Middle frontal gyrus (tissue), 1 donor: ENCODE results near the gene CCDC144A.
"Not testable (repeated sequence)": the region's sequence is repeated elsewhere in the genome, so short reads cannot be mapped to it uniquely, and the experiment has no call there.

Source experiments
- DNase-seq: peaks from one replicate; pipeline ENCODE4 v3.0.0-alpha.2; 2015; ENCODE audit warnings: low spot score; ENCODE audit errors: extremely low spot score

Gene CCDC144A

DNA sequence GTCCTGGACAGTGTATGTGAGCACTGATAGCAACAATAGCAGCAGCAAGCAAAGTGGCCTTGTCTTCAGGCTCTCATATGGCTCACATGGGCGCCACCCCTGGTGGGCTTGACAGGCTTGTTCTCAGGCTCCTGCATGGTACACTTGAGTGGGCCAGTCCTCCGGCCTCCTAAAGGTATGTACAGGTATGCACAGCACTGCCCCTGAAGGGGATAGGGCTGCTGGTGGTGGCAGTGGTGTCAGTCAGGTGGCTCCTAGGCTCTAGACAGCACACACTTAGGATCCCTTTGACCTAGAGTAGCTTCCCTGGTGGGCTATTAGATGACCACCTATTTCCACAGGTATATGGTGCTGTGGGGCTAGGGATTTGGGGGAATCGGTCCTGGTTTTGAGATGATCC is 67.5 kb downstream of the CCDC144A start:
- DNase-seq, result not testable (repeated sequence)

DNA sequence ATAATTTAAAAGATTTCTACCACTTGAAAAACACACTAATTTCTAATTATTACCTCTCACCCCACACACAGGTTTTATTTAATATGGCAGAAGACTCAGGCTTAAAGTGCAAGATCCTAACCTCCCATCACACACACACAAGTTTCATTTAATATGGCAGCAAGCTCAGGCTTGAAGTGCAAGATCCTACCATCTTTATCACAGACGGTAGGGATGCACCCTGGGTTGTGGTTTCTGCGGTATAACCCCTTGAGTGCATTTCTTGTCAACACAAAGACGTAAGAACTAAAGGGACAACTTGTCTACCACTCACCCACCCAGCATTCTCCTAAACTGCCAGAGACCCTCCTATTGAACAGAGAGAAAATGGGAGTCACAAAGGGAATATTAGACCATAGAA is 68.1 kb downstream of the CCDC144A start:
- not testable (repeated sequence) for DNase-seq

DNA sequence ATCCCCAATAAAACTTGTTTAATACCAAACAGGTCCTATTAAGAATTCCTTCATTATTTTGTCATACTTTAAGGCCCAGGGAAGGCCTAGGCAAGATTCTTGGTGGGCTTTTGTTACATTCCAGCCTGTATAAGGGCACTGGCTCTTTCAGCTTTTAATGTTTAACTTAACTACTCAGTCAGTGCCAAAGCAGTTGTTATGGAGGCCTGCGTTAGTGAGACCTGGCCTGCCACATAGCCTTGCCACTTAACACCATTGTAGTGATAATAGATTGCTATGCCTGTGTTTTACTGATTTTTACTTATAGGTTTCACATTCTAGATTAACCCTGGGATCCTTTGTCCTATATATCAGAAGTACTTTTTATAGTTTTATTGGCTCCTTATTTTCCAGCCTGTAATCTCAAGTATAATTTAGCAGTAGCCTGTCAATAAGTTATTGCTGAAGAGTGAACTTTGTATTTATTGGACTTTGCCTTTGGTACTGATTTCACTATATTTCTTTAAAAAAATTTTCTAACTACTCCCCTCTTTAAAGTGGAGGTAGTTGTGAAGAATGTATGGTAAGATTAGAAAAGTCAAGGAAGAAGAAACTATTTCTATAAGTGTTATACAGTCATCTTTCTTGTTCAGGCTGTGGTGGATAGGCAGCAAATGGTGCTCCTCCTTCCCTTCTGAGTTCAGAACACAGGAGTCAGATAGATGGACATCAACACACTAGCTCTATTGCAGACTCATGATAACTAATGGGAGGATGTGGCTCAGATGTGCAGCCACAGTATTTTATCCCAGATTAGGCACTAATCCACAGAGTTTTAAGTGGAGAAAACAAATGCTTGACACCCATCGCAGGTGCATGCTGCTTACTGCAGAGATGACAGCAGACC is 78.5 kb downstream of the CCDC144A start:
- DNase-seq, result not testable (repeated sequence)

DNA sequence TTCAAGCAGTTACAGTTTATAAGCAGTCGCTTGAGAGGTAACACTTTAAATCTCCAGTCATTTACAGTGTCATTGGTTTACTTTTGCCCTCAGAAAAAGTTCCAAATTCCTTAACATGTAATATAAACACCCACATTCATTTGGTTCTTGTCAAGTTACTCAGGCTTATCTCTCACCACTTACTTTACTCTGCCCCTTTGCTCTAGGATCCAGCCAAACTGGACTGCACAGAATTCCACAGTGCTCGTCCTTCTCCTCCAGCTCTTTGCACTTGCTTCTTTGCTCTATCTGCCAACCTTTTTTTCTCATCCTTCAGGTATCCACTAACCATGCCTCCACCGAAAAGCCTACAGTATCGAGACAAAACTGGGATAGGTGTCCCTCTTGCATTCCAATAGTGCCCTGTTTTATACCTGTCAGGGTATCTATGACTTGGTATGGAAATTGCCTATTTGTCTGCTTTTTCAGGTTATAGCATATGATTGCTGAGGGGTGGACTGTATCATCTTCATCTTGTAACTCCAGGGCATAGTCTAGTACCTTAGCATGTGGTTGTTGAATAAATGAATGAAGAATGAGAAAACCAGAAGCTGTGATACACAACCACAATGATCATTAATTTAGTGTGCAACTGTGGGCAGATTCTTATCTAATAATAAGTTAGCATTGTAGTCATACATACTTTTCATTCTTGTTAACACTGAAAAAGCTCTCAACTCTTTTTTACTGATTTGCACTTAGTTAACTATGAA is 82.5 kb downstream of the CCDC144A start:
- not testable (repeated sequence) for DNase-seq

DNA sequence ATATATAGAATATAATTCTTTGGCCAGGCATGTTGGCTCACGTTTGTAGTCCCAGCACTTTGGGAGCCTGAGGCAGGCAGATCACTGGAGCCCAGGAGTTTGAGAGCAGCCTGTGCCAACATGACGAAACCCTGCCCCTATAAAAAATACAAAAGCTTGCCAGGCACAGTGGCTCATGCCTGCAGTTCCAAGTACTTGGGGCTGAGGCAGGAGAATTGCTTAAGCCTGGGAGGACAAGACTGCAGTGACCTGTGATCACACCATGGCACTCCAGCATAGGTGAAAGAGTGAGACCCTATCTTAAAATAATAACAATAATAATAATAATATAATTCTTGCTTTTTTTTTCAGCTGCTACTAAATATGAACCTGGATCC is 83.1 kb downstream of the CCDC144A start:
- DNase-seq, result not testable (repeated sequence)

DNA sequence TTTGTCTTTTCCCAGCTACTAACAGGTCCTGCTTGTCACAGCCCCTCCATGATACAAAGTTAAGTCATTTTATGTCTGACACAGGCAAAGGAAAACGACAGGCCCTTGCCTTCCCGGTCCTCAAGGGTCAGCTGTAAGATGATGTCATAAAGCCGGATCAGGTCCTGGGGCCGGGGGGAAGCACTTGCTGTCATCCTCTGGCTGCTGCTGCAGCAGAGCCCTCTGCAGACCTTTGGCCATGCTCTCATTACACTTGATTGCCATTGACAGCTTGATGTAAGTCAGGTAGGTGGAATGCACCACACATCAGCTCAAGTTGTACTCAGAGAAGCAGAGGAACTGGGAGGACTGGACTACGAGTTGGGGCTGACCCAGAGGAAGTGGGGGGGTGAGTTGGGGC is 97.8 kb downstream of the CCDC144A start:
- DNase-seq, result not testable (repeated sequence)

DNA sequence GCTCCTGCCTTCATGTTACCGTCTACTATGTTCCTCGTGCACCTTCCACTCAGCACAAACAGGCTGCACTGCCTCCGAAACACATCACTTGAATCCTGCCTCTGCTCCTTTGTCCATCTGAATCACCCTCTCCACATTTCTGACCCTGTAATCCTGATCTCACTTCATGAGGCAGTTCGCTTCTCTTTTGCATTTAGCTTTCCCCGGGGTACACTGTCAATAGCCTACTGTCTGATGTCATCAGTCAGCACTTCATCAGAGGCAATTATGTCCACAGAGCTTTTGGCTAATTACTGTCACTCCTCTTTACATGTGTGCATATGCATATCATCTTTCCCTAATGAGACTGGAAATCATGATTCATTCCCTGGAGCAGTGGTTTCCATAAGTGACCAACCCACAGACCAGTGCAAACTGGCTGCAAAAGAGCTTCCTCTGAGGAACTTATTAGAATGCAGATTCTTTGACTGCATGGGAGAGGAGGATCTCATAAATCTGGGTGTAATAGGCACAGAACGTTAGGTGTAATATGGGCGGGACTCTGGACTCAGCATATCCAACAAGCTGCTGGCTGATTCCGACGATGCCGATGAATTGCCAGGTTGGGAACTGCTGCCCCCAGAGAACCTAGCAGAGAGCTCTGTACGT is 99.0 kb downstream of the CCDC144A start:
- not testable (repeated sequence) for DNase-seq

DNA sequence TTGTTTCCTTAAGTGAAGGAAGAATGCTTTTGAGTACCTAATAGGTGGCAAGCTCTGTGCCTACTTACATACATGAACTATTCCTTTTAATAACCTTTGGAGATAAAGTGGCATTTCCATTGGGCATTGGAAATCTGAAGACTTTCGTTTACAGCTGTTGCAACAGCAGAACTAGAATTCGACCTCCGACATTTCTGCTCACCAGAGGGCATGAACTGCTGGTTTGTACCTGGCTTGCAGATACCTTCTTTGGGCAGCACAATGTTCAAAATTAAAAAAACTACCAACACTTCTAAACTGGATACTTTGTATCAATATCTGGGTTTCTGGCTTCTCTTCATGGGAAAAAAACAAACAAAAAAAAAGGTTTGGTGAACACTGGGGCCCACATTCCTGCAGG is 99.6 kb downstream of the CCDC144A start:
- not testable (repeated sequence) for DNase-seq

DNA sequence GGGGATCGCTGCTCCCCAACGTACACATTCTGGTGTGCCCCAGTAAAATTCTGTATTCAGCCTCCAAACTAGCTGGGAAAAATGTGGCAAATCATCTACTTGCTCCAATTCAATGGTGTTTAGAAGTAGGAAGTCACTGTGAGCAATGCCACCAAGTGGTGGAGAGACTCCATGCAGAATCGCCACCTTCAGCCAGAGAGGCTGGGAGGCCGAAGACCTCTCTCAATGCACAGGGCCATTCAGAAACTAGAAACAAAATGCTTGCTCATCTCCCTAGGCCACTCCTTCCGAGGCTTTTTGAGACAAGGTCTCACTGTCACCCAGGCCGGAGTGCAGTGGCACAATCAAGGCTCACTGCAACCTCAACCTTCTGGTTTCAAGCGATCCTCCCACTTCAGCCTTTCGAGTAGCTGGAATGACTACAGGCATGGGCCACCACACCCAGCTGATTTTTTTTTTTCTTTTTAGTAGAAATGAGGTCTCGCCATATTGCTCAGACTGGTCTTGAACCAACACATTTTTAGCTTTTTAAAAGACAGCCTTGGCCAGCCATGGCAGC is 100.4 kb downstream of the CCDC144A start:
- DNase-seq, result not testable (repeated sequence)

DNA sequence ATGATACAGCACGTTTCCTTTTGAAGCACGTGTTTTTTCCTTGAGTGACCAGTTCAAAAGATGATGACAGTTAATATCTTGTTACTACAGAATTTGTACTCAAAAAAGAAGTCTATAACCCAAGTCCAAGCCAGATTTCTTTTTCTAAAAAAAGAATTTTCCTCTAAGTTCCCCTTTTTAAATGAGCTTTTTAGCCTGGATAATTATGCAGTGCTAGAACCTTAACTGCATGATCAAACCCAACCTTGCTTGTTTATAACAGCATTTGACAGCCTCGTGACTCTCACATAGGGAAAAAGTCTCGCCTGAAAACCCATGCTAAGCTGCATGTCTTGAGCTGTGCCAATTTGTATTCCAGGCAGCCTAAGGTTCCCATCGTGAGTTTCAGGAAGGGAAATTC is 104.2 kb downstream of the CCDC144A start:
- DNase-seq, result not testable (repeated sequence)

DNA sequence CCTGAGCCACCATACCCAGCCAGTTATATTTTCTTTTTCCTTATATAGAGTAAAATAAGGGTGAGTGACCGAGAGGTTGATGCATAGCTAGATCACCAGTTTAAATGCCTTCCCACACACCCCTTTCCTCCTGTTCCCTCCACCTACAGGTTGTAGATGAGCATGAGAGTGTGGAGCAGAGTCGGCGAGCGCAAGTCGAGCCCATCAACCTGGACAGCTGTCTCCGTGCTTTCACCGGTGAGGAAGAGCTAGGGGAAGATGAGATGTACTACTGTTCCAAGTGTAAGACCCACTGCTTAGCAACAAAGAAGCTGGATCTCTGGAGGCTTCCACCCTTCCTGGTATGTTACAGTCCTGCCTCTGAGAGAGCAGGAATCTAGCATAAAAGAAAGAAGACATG is 105.9 kb downstream of the CCDC144A start:
- DNase-seq, result not testable (repeated sequence)

DNA sequence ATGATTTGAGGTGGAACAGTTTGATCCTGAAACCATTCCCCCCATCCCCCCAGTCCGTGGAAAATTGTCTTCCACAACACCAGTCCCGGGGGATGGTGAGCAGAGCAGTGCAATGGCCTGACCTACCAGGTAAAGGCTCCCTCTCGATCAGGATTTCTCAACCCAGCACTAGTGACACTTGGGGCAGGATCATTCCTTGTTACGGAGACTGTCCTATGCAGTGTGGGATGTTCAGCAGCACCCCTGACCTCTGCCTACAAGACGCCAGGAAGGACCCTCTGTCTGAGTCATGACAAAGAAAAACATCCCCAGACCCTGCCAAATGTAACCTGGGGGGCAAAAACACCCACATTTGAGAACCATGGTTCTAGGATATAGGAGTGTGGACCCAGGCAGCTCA is 114.8 kb downstream of the CCDC144A start:
- DNase-seq, result not testable (repeated sequence)

DNA sequence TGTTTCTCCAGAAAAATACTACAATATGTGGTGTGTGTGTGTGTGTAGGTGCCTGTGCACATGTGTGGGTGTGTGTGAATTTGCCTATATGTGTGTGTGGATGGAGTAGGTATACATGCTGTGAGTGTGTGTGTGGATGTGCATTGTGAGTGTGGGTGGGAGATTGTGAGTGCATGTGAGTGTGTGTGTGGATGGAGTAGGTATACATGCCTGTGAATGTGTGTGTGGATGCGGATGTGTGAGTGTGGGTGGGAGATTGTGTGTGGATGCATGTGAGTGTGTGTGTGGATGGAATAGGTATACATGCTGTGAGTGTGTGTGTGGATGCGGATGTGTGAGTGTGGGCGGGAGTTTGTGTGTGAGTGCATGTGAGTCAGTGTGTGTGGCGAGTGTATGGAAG is 116.6 kb downstream of the CCDC144A start:
- not testable (repeated sequence) for DNase-seq

DNA sequence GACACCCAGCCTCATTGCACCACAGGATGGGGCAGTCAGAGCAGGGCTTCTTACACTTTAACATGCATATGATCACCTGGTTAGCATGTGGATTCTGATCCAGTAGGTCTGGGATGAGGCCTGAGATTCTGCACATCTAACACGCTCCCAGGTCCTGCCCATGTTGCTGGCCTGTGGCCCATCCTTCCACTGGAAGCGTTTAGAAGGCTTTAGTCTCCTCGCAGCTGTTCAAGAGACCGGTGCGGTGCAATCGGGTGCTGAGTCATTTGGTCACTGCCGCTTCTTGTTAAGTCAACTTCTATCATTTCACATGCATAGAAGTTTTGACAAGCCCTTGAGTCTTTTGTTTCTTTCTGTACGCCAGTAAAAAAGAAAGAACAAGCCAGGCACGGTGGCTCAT is 117.6 kb downstream of the CCDC144A start:
- DNase-seq, result not testable (repeated sequence)

DNA sequence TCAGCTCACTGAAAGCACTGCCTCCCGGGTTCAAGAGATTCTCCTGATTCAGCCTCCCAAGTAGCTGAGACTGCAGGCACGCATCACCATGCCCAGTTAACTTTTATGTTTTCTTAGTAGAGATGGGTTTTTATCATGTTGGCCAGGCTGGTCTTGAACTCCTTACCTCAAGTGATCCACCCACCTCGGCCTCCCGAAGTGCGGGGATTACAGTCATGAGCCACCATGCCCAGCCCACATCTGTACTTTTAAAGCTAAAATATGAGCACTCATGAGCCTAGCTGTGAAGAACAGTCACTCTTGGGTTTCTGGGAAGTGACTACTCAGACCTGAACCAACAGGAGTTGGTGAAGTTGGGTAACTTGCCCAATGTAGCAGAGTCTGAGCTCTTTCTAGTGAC is 120.2 kb downstream of the CCDC144A start:
- DNase-seq, result not testable (repeated sequence)

DNA sequence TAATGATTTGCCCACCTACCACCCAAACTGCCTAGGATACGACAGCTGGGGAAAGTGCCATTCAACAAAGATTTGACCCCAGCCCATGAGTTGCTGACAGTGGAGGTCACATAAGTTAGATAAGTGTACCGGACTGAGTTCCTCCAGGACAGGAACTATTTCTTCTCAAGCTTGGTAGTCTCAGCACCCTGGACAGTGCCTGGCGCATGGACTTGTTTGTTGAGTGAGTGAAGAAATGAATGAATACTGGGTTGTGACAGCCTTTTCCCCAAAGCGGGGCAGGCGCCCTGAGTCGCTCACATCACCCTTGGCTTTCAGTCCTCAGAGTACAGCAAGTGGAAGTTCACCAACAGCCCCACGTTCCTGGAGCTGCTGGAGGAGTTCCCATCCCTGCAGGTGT is 122.1 kb downstream of the CCDC144A start:
- not testable (repeated sequence) for DNase-seq

DNA sequence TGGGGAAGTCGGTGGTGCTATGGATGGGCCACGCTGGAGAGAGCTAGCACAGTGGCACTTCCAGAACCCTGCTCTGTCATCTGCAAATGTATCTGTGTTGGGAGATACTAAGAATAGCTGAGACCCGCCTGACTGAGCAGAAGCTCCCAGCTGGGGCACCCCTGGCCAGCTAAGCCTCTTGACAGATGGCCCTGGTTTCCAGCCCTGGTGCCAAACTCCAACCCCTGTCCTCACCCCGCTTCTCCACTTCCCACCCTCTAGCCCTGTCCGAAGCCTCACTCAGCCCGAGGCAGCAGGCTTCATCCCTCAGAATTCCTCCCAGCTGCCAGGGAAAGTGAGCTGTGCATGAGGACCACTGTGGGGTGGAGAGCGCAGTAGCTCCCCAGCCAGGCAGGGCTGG is 124.4 kb downstream of the CCDC144A start:
- DNase-seq, result no peak

DNA sequence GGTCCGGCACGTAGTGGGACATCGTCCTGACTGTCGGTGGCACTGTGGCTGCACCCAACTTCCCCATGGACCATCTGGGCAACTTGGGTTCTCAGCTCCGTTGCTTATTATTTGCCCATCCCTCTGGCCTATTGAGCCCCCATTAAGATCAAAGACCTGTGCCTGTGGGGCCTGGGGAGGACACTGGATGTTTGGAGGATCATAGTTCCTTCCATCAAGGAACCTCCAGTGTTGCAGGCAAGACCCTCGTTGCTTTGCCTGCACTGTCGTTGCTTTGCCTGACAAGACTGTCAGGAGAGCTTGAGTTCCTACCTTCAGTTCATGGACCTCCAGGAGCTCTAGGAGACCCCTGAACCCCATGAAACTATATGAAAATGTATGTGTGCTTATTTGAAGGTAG is 127.2 kb downstream of the CCDC144A start:
- DNase-seq, result no peak

DNA sequence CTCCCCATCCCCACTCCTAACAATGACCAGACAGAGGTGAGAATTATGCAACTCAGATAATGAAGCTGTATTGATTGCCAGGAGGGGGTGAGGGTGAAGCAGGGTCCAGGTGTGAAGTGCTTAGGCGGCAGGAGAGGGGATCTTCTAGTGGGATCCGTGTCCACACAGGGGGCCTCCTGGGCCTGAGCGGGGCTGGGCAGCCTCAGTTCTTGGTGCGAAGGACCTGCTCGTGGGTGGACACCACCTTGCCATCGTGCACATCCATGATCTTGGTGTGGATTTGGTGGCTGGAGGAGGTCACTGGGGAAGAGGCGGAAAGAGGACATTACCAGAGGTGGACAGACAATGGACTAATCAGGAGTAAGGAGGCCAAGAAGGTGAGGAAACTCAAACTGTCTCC is 127.9 kb downstream of the CCDC144A start:
- not testable (repeated sequence) for DNase-seq

DNA sequence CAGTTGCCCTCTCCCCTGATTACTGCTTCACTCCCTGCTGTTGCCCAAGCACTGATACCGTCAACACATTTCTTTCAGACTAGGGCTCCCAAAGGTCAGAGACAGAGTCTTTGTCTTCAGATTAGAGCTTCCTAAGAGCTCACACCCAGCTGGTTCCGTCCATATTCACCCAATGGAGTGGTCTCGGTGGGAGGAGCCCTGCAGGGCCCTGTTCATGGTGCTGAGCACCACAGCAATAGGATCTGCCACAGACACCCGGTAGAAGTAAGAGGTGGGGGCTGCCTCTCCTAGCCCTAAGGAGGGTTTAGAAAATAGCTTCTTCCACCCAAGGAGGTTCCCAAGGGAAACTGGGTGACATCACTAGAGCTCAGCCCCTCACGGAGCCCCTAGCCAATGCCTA is 128.3 kb downstream of the CCDC144A start:
- DNase-seq, result no peak

DNA sequence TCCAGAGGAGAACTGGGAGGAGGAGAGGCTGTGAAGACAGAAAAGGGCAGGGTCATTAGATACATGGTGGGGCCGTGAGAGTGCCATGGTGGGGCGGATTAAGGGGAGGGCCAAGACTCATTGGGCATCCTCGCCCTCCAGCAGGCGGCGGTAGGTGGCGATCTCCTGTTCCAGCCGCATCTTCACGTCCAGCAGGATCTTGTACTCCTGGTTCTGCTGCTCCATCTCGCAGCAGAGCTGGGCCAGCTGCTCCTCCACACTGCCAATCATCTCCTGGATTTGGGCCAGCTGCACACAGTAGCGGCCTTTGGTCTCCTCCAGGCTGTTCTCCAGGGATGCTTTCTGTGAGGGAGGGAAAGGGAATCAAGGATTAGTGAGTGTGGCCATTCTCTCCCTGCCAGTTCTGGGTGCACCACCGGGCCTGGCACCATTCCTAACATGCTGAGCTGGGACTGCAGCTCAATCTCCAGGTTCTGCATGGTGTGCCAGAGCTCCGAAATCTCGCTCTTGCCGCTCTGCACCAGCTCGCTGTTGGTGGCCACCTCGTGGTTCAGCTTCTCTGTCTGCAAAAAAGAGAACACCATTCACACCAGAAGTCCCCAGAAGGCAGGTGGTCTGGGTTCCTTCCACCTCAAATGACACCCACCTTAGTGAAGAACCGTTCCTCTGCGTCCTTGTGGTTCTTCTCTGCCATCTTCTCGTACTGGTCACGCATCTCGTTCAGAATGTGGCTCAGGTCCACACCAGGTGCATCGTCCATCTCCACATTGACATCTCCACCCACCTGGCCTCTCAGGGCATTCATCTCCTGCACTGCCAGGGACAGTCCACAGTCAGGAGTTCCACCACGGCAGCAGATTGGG is 129.0 kb downstream of the CCDC144A start:
- no peak for DNase-seq
